ENCODE measurements around the gene DEFB110. TPM values are rescaled to one million over a fixed set of nuclear protein-coding genes. Genes with fewer than 3 reads are reported as not detected.

Gene DEFB110
- total and polyA plus RNA-seq, 2 of the 13 experiments (the other 11 are each of a cell fraction or from before 2014, with no cell fraction given), result not detected

DNA sequence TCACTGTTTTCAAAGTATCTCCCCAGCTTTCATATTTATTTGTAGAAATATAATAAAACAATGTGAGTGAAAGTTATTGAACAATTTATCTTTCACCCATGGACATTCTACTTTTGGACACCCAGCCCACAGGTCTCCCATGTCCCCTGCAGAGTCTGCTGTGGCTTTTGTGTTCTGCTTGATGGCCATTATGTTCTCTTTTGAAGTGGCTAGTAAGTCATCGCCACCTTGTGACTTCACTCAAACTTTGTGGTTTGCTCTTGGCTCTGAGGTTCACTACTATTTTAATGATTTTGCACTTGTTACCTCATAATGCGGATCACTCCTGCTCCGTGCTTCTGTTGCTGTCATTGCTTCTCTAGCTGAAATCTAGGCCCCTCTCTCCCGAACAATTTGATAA, 42.2 kb downstream of the DEFB110 start:
- no peak for DNase-seq (ENCODE audit: low spot score)
- Histone ChIP-seq H3K4me1 (ENCODE audit: insufficient read depth, low read length) (no peaks in the 10 kb centered on the region), H2AFZ (ENCODE audit: low read length) (no peak overlapping the region), H3K4me2 (ENCODE audit: low read depth, low read length) (no peak overlapping the region), H3K79me2 (ENCODE audit: insufficient read depth, low read length) (no peaks in the 10 kb centered on the region), H4K20me1 (ENCODE audit: insufficient read depth, low read length) (no peaks in the 10 kb centered on the region), H3K27me3 (ENCODE audit: control insufficient read depth in 1 of 2, insufficient read depth in 2 of 2, low read length in 2 of 2) (no peaks in the 10 kb centered on the region), H3K36me3 (replicated peaks in 1 of 2; ENCODE audit: control insufficient read depth in 1 of 2, insufficient read depth in 2 of 2, low read length in 2 of 2) (no peaks in the 10 kb centered on the region), H3K9me3 (ENCODE audit: low read length) (no peaks in the 10 kb centered on the region), H3K27ac (ENCODE audit: extremely low read length, insufficient read depth, low read length) (no peak overlapping the region), H3K4me3 (replicated peaks in 1 of 3; ENCODE audit: insufficient read depth in 1 of 3, low read depth in 2 of 3, low read length in 3 of 3) (no peak overlapping the region), H3K9ac (ENCODE audit: insufficient read depth, low read depth, low read length) (no peak overlapping the region)
- in situ Hi-C loops (cut with HindIII; ENCODE audit: extremely low pct_ligation_motif_present, low pct_unique_long_range_greater_than_20kb), result no loop called here
- CTCF ChIA-PET (ENCODE audit: low intra/inter-chr PET ratio, low total read pairs), result no interaction called here
- no TSS peak for BruUV-seq (replicated peaks)
- WGBS (ENCODE audit: low lambda C conversion rate), result 37% methylated on average over 4 of the region's 4 CpGs
- POLR2A ChIA-PET, result no interaction called here
- FAIRE-seq, result no peak
- intact Hi-C loops (cut with micrococcal nuclease; ENCODE audit: unreplicated experiment), result no loop called here
- no peak for ATAC-seq
- no peak for TF ChIP-seq NR2F1 (CRISPR knock-in tag; IDR thresholded peaks at IDR 0.05)
- no peak for TF ChIP-seq FOSL1 (CRISPR knock-in tag; IDR thresholded peaks at IDR 0.05; ENCODE audit: borderline replicate concordance)
- TF ChIP-seq ZNF615 (CRISPR knock-in tag; IDR thresholded peaks at IDR 0.05; ENCODE audit: borderline replicate concordance), result no peak
- TF ChIP-seq, protein P1, sequence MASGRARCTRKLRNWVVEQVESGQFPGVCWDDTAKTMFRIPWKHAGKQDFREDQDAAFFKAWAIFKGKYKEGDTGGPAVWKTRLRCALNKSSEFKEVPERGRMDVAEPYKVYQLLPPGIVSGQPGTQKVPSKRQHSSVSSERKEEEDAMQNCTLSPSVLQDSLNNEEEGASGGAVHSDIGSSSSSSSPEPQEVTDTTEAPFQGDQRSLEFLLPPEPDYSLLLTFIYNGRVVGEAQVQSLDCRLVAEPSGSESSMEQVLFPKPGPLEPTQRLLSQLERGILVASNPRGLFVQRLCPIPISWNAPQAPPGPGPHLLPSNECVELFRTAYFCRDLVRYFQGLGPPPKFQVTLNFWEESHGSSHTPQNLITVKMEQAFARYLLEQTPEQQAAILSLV (CRISPR knock-in tag; IDR thresholded peaks at IDR 0.05; ENCODE audit: borderline replicate concordance), result no peak
- TF ChIP-seq XRCC5 (optimal IDR thresholded peaks at IDR 0.05; ENCODE audit: low read length), result no peak
- TF ChIP-seq ZNF446 (CRISPR knock-in tag; IDR thresholded peaks at IDR 0.05), result no peak
- no peak for TF ChIP-seq SRSF4 (IDR thresholded peaks at IDR 0.05; ENCODE audit: low read depth, low read length, poor library complexity, severe bottlenecking)
- TF ChIP-seq SOX13 (IDR thresholded peaks at IDR 0.05), result no peak
- TF ChIP-seq SOX13 (CRISPR knock-in tag; conservative IDR thresholded peaks at IDR 0.05 in 1 of 2, IDR thresholded peaks at IDR 0.05 in 1 of 2), result no peak
- TF ChIP-seq GATAD2A (CRISPR knock-in tag; IDR thresholded peaks at IDR 0.05), result no peak
- TF ChIP-seq, protein P2, sequence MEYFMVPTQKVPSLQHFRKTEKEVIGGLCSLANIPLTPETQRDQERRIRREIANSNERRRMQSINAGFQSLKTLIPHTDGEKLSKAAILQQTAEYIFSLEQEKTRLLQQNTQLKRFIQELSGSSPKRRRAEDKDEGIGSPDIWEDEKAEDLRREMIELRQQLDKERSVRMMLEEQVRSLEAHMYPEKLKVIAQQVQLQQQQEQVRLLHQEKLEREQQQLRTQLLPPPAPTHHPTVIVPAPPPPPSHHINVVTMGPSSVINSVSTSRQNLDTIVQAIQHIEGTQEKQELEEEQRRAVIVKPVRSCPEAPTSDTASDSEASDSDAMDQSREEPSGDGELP (IDR thresholded peaks at IDR 0.05; ENCODE audit: borderline replicate concordance, low read depth), result no peak
- TF ChIP-seq, protein P3, sequence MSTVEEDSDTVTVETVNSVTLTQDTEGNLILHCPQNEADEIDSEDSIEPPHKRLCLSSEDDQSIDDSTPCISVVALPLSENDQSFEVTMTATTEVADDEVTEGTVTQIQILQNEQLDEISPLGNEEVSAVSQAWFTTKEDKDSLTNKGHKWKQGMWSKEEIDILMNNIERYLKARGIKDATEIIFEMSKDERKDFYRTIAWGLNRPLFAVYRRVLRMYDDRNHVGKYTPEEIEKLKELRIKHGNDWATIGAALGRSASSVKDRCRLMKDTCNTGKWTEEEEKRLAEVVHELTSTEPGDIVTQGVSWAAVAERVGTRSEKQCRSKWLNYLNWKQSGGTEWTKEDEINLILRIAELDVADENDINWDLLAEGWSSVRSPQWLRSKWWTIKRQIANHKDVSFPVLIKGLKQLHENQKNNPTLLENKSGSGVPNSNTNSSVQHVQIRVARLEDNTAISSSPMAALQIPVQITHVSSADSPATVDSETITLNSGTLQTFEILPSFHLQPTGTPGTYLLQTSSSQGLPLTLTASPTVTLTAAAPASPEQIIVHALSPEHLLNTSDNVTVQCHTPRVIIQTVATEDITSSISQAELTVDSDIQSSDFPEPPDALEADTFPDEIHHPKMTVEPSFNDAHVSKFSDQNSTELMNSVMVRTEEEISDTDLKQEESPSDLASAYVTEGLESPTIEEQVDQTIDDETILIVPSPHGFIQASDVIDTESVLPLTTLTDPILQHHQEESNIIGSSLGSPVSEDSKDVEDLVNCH (CRISPR knock-in tag; IDR thresholded peaks at IDR 0.05), result no peak
- no peak for TF ChIP-seq EZH2 (conservative IDR thresholded peaks at IDR 0.05; ENCODE audit: low read depth, low read length)
- TF ChIP-seq, protein P4, sequence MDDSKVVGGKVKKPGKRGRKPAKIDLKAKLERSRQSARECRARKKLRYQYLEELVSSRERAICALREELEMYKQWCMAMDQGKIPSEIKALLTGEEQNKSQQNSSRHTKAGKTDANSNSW (CRISPR knock-in tag; IDR thresholded peaks at IDR 0.05; ENCODE audit: borderline replicate concordance), result no peak
- TF ChIP-seq RFX3 (CRISPR knock-in tag; IDR thresholded peaks at IDR 0.05), result no peak
- no peak for TF ChIP-seq FOXM1 (CRISPR knock-in tag; IDR thresholded peaks at IDR 0.05)
- no peak for TF ChIP-seq ZNF431 (CRISPR knock-in tag; IDR thresholded peaks at IDR 0.05; ENCODE audit: borderline replicate concordance, low read depth)
- TF ChIP-seq CHD4 (IDR thresholded peaks at IDR 0.05; ENCODE audit: borderline replicate concordance, low read length), result no peak
- TF ChIP-seq, protein P5, sequence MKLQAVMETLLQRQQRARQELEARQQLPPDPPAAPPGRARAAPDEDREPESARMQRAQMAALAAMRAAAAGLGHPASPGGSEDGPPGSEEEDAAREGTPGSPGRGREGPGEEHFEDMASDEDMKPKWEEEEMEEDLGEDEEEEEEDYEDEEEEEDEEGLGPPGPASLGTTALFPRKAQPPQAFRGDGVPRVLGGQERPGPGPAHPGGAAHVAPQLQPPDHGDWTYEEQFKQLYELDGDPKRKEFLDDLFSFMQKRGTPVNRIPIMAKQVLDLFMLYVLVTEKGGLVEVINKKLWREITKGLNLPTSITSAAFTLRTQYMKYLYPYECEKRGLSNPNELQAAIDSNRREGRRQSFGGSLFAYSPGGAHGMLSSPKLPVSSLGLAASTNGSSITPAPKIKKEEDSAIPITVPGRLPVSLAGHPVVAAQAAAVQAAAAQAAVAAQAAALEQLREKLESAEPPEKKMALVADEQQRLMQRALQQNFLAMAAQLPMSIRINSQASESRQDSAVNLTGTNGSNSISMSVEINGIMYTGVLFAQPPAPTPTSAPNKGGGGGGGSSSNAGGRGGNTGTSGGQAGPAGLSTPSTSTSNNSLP (IDR thresholded peaks at IDR 0.05; ENCODE audit: low read depth, low read length), result no peak
- no peak for TF ChIP-seq SOX6 (IDR thresholded peaks at IDR 0.05)
- TF ChIP-seq SOX6 (CRISPR knock-in tag; IDR thresholded peaks at IDR 0.05), result no peak
